Activated CD4-positive, alpha-beta T cell treated with anti-CD3 and anti-CD28 coated beads, Interleukin-2, Interleukin-4, amounts not matched to agents 100 ng/mL and 50 ng/mL, durations not matched to agents 16 hours and 8 hours (primary cell): Measurements from ENCODE around the gene HAS3.
"Not testable (repeated sequence)": the region's sequence is repeated elsewhere in the genome, so short reads cannot be mapped to it uniquely, and the experiment has no call there.

Experiments
- DNase-seq: peaks from one replicate; pipeline ENCODE4 v3.0.0-alpha.2; 2020; ENCODE audit warnings: low spot score

The HAS3 gene

DNA sequence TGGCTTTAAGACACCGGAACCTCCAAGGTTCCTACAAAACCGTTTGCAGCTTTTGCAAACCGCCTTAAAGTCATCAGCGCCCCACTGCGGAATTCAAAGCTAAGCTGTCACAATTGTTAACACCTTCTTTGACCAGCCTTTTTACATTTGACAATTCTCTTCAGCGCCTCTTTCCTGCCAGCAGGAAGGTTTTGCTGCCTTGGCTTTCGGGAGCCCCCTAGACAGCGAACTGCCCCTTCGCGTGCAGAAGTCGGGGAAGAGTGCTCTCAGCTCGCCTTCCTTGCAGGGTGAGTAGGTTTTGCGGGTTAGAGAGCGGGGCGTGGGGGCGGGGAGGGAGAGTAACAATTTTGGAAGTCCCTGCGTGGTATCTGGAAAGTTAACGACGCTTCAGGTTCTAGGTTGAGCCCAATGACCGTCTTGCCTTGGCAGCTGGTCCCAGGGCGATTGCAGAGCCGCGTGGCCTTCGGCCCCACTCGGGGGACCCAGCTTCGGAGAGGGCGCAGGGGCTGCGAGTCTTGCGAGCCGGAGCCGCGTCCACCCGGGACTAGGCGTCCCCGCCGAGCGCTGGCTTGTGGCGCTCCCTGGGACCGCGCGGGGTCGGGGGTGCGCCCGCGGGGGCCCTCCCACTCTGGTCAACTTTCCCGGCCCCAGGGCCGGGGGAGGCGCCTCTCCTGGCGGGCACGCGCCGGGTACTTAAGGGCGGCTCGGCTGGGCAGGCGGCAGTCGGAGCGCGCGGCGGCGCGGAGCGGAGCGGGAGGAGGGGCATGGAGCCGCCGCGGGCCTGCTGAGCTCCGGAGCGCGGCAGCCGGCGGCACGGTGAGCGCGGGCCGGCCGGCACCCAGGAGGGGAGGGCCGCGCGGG is at the start of gene HAS3:
TSS of gene HAS3 (plus strand) at position 153 of the 861 bp plus-strand sequence. CDS start 3,743 bp downstream, outside the sequence.
- DNase-seq, result peak; percentile 40

DNA sequence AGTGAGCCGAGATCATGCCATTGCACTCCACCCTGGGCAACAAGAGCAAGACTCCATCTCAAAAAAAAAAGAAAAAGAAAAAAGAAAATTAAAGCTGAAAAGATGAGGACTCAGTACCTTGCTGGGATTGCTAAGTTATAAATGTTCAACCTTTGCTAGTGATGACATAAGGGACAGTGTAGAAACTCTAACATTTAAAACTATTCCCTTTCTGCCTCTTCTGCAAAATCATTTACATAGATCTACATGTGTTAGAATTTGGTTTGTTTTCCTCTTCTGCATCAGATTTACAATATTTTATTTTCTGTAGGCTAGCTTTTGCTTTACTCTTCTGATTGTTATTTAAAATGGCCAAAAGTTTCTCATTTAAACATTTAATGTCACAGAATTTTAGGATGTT is 49.5 kb upstream of the HAS3 start:
- no peak for DNase-seq

- DNase-seq, result no peak
These were observed 49.0 kb upstream of the HAS3 start for GRCh38 chr16:69056421-69056820.

- no peak for DNase-seq
These were observed 47.8 kb upstream of the HAS3 start for GRCh38 chr16:69057400-69058378.

DNA sequence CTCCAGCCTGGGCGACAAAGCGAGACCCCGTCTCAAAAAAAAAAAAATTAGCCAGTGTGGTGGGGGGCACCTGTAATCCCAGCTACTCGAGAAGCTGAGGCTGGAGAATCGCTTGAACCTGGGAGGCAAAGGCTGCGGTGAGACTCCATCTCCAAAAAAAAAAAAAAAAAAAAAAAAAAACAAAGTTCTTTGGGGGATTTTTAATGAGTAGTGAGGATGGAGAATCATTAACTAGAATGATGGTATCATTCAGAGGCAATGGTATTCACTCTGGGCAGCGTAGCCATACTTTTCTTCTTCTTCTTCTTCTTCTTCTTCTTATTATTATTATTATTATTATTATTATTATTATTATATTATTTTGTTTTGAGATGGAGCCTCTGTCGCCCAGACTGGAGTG is 42.0 kb upstream of the HAS3 start:
- DNase-seq, result not testable (repeated sequence)

GRCh38 chr16:69064124-69064763 is 41.2 kb upstream of the HAS3 start:
- no peak for DNase-seq

DNA sequence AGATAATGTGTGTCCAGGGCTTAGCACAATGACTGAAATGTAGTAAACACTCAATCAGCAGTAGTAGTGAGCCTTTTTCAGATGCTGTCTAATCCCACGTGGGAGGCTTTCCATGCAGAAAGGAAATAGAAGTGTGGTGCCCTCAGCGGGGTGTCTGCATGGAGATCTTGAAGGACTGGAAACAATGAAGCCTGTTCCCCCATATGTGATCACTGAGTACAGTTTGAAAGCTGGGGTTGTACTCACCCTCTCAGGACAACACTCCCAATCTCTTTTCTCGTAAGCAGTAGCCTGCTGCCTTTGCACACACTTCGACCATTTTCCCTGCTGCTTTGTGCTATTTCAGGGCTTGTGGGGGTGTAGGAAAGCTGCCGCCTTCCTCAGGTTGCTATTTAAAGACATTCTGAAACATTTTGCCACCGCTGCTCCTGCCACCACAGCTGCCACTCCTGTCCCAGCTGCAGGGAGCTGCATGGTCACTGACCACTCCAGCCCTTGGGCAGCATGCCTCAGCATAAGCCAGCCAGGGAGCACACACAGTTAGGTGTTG is 40.6 kb upstream of the HAS3 start:
- no peak for DNase-seq

GRCh38 chr16:69069504-69069903 is 35.9 kb upstream of the HAS3 start:
- DNase-seq, result no peak

DNA sequence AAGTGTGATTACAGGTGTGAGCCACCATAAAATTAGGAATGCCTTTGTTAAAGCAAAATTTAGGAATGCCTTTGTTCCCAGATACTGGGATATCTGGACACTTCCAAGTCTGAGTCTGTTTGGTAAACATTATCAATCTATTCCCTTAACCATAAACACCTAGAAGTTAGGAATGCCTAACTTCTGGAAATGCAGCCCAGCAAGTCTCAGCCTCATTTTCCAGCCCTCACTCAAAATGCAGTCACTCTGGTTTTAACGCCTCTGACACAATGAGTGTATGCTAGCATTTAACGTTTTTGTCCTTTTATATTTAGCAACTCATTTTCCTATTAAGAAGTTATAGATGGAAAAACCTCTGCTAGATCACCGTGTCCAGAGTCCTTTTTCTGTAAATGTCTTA is 34.4 kb upstream of the HAS3 start:
- no peak for DNase-seq

DNA sequence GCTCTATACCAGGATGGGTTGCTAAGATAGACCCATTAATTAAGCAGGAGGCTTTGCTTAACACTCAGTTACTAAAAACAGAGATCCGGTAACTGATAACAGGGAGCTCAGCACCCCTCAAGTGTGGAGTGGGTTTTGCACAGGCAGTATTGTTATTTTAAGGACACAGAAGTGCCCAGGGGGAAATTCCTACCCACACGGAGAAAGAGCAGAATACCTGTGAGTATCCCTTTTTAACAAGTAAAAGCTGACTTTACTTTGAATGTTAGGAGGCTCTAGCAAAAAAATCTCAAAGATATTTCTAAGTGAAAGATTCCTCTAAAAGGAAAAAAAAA is 32.8 kb upstream of the HAS3 start:
- no peak for DNase-seq

DNA sequence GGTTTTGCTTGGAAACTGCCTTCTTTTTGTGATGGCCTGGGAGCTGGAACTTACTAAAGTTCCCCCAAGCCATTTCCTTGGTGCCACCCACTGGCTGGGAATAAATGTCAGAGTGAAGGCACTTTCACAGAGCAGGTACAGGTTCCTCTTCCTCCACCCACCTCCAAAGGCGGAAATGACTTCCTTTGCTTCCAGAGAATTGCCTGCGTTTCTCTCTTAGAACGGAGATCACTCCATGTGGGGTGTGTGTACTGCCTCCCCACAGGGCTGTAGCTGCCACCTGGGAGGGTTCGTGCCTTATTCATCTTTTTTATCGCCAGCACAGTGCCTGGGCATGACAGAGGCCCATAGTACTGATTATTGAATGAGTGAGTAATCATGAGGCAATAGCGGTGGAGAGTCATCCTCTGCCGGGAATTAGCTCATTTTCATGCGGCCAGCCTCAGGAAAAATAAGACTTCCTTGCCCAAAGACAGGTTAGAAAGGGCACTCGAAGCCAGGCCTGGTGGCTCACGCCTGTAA is 32.2 kb upstream of the HAS3 start:
- DNase-seq, result no peak

DNA sequence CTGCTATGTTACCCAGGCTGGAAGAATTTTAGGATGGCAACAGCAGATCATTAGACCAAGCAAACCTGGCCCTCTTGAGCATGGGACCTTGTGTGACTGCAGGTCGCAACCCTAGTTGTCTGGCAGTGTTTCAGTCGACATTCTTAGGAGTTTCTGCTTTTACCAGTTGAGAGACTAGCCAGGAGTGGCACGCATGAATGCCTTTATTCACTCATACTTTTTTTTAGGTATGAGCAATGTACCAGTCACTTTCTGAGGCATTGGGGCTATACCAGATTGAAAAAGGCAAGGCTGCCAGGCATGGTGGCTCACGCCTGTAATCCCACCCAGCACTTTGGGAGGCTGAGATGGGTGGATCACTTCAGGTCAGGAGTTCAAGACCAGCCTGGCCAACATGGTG is 28.2 kb upstream of the HAS3 start:
- no peak for DNase-seq

- DNase-seq, result no peak
These were observed 27.4 kb upstream of the HAS3 start for GRCh38 chr16:69078073-69078472.

- DNase-seq, result no peak
These were observed 25.8 kb upstream of the HAS3 start for GRCh38 chr16:69079697-69080096.

DNA sequence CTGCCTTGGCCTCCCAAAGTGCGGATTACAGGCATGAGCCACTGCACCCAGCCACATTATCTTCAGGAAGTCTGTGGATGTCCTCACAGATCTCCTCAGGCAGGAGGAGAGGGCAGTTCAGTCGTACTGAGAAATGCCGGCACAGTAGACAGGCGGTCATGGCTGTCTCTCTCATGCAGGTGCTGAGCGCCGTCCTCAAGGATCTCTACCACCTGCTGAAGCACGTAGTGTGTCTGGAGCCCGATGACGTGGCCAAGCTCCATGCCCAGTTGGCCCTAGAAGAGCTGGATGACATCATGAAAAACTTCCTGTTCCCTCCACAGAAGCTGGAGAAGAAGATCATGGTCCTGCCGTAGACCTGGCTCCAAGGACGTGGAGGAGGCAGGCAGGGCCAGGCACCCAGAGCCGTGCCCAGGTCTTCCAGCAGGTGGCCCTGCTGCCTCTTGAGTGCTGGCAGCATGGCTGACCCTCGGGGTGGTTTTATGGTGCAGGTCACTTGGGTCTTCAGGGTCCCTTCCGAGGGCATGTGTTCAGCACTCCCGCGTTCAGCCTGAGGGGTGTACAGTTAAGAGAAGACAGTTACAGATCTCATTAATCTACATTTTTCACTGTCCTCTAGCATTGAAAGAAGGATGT is 22.0 kb upstream of the HAS3 start:
- no peak for DNase-seq

- no peak for DNase-seq
These were observed 21.2 kb upstream of the HAS3 start for GRCh38 chr16:69084289-69084688.

GRCh38 chr16:69085032-69085695 is 20.3 kb upstream of the HAS3 start:
- DNase-seq, result no peak

GRCh38 chr16:69087161-69087581 is 18.3 kb upstream of the HAS3 start:
- DNase-seq, result no peak

DNA sequence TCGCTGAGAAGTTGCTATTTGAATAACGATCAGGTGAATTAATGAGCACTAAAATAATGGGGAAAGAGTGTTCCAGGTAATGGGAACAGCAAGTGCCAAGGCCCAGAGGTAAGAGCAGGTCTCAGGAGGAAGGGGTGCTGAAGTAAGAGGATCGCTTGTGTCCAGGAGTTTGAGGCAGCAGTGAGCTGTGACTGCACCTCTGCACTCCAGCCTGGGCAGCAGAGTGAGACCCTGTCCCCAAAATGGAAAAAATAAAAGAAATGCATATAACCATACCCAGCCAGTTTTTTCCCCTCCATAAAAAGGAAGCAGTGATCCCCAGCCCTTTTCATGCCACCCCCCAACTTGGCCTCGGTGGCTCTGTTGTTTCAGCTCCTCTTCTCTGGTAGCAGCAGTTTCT is 16.8 kb upstream of the HAS3 start:
- no peak for DNase-seq

GRCh38 chr16:69089091-69089910 is 16.2 kb upstream of the HAS3 start:
- peak; percentile 82 for DNase-seq
